ENCODE results near the gene FLAD1. TPM values are rescaled to one million over a fixed set of nuclear protein-coding genes. Genes with fewer than 3 reads are reported as not detected.

Gene FLAD1
- total and polyA plus RNA-seq, 4 donors: 10.9 to 37.0 (median 30.6) TPM

- no peak for ATAC-seq (ENCODE audit: insufficient read depth, low FRiP score)
- peaks cover 0 to 33% (median 6%) of the 10 kb centered on the region in 4 donors for H3K36me3 ChIP-seq (ENCODE audit: control insufficient read depth in 4 of 4, insufficient read depth in 4 of 4, low read length in 4 of 4)
- H3K4me3 ChIP-seq: no peak overlapping the region
- 67 to 70% methylated on average over 6 of the region's 6 CpGs for WGBS, 2 donors
- H3K4me1 ChIP-seq (ENCODE audit: control insufficient read depth in 5 of 5, insufficient read depth in 5 of 5, low read length in 5 of 5): peaks cover 0 to 12% (median 6%) of the 10 kb centered on the region in 5 donors
- H3K27ac ChIP-seq (ENCODE audit: low read depth in 1 of 2, low read length in 1 of 2): no peak overlapping the region
- DNase-seq: no peak
- H3K27me3 ChIP-seq (ENCODE audit: control insufficient read depth in 3 of 3, insufficient read depth in 3 of 3, low read length in 2 of 3): no peaks in the 10 kb centered on the region
- no peak overlapping the region for H3K9ac ChIP-seq (ENCODE audit: insufficient read depth in 1 of 2, low read length in 2 of 2)
- H3K9me3 ChIP-seq (ENCODE audit: control insufficient read depth in 4 of 4, insufficient read depth in 3 of 4, low read length in 3 of 4): no peaks in the 10 kb centered on the region
- TF ChIP-seq CTCF (IDR thresholded peaks at IDR 0.05; ENCODE audit: control extremely low read depth, extremely low read depth): no peak
These were observed 4.2 kb downstream of the FLAD1 start for GRCh38 chr1:154987326-154987725.

- Histone ChIP-seq H3K27ac (ENCODE audit: low read depth in 1 of 2, low read length in 1 of 2) (no peak overlapping the region), H3K36me3 (ENCODE audit: control insufficient read depth in 4 of 4, insufficient read depth in 4 of 4, low read length in 4 of 4) (peaks cover 0 to 33% (median 6%) of the 10 kb centered on the region in 4 donors), H3K4me3 (no peak overlapping the region), H3K27me3 (ENCODE audit: control insufficient read depth in 3 of 3, insufficient read depth in 3 of 3, low read length in 2 of 3) (no peaks in the 10 kb centered on the region), H3K4me1 (ENCODE audit: control insufficient read depth in 5 of 5, insufficient read depth in 5 of 5, low read length in 5 of 5) (peaks cover 0 to 8% (median 6%) of the 10 kb centered on the region in 5 donors), H3K9ac (ENCODE audit: insufficient read depth in 1 of 2, low read length in 2 of 2) (no peak overlapping the region), H3K9me3 (ENCODE audit: control insufficient read depth in 4 of 4, insufficient read depth in 3 of 4, low read length in 3 of 4) (no peaks in the 10 kb centered on the region)
- 89 to 95% methylated on average over 17 of the region's 17 CpGs for WGBS, 2 donors
- ATAC-seq (ENCODE audit: insufficient read depth, low FRiP score) (no peak), DNase-seq (no peak)
- TF ChIP-seq CTCF (IDR thresholded peaks at IDR 0.05; ENCODE audit: control extremely low read depth, extremely low read depth): no peak
These were observed 5.2 kb downstream of the FLAD1 start for GRCh38 chr1:154988058-154988954.

GRCh38 chr1:154989195-154989860 lies 6.2 kb downstream of the FLAD1 start:
- H3K27me3 ChIP-seq (ENCODE audit: control insufficient read depth in 3 of 3, insufficient read depth in 3 of 3, low read length in 2 of 3): no peaks in the 10 kb centered on the region
- DNase-seq (no peak), ATAC-seq (ENCODE audit: insufficient read depth, low FRiP score) (no peak)
- H3K4me1 ChIP-seq (ENCODE audit: control insufficient read depth in 5 of 5, insufficient read depth in 5 of 5, low read length in 5 of 5): peaks cover 0 to 1% (median 0%) of the 10 kb centered on the region in 5 donors
- no peak overlapping the region for H3K4me3 ChIP-seq
- 83 to 94% methylated on average over 3 of the region's 3 CpGs for WGBS, 2 donors
- no peak for TF ChIP-seq CTCF (IDR thresholded peaks at IDR 0.05; ENCODE audit: control extremely low read depth, extremely low read depth)
- no peak overlapping the region for H3K9ac ChIP-seq (ENCODE audit: insufficient read depth in 1 of 2, low read length in 2 of 2)
- H3K36me3 ChIP-seq (ENCODE audit: control insufficient read depth in 4 of 4, insufficient read depth in 4 of 4, low read length in 4 of 4): peaks cover 0 to 33% (median 6%) of the 10 kb centered on the region in 4 donors
- H3K27ac ChIP-seq (ENCODE audit: low read depth in 1 of 2, low read length in 1 of 2): no peak overlapping the region
- H3K9me3 ChIP-seq (ENCODE audit: control insufficient read depth in 4 of 4, insufficient read depth in 3 of 4, low read length in 3 of 4): no peaks in the 10 kb centered on the region
